Keratinocyte (primary cell): ENCODE data around the gene SUPT6H. TPM values are rescaled to one million over a fixed set of nuclear protein-coding genes. Genes with fewer than 3 reads are reported as not detected.

ENCODE experiments used
- DNase-seq: peaks from one replicate; pipeline ENCODE4 v3.0.0-alpha.2; 2011; ENCODE audit warnings: low read depth, missing footprints, low spot score
- FAIRE-seq: peaks from 2 replicates; lab custom pipeline; 2011; peaks lifted over from hg19 to GRCh38; lab: Jason Lieb, UNC
- H2AFZ ChIP-seq: 2 replicates; pipeline ENCODE4 v1.6.0; 2012; ENCODE audit warnings: low read length, control low read depth, inconsistent platforms; ENCODE audit not compliant: control insufficient read depth
- H3K27ac ChIP-seq: 2 replicates; pipeline ENCODE4 v1.5.1; 2011; ENCODE audit warnings: low read length; ENCODE audit not compliant: control insufficient read depth, insufficient read depth
- H3K27me3 ChIP-seq: 3 replicates; pipeline ENCODE4 v1.6.0; 2011; ENCODE audit warnings: low read length; ENCODE audit not compliant: control insufficient read depth, insufficient read depth; ENCODE audit errors: extremely low read depth
- H3K36me3 ChIP-seq, 2 experiments: 2 replicates in 1 of 2; 3 replicates in 1 of 2; pipeline ENCODE4 v1.5.1; 2011; ENCODE audit warnings: low read length in 2 of 2, mild to moderate bottlenecking in 1 of 2; ENCODE audit not compliant: control insufficient read depth in 2 of 2, insufficient read depth in 2 of 2; ENCODE audit errors: extremely low read depth in 1 of 2
- H3K4me1 ChIP-seq: 3 replicates; pipeline ENCODE4 v1.5.1; 2011; ENCODE audit warnings: low read length; ENCODE audit not compliant: control insufficient read depth, insufficient read depth; ENCODE audit errors: extremely low read depth
- H3K4me2 ChIP-seq: 3 replicates; pipeline ENCODE4 v1.6.0; 2011; ENCODE audit warnings: low read depth, low read length; ENCODE audit not compliant: control insufficient read depth, insufficient read depth; ENCODE audit errors: extremely low read depth
- H3K4me3 ChIP-seq, 3 experiments: fragments of 200-600 bp in 1 of 3; sonication (generic) in 1 of 3; 2 replicates in 2 of 3; 3 replicates in 1 of 3; pipeline ENCODE4 v1.5.1; 2011 to 2016; ENCODE audit warnings: low read length in 3 of 3, mild to moderate bottlenecking in 3 of 3, control low read depth in 2 of 3, inconsistent platforms in 1 of 3, low read depth in 1 of 3, mixed read lengths in 1 of 3, mixed run types in 1 of 3, moderate library complexity in 1 of 3; ENCODE audit not compliant: control insufficient read depth in 2 of 3, insufficient read depth in 2 of 3; ENCODE audit errors: extremely low read depth in 1 of 3
- H3K79me2 ChIP-seq: 2 replicates; pipeline ENCODE4 v1.6.0; 2012; ENCODE audit warnings: low read length; ENCODE audit not compliant: control insufficient read depth, insufficient read depth
- H3K9ac ChIP-seq: 3 replicates; pipeline ENCODE4 v1.6.0; 2011; ENCODE audit warnings: low read length; ENCODE audit not compliant: control insufficient read depth, insufficient read depth; ENCODE audit errors: extremely low read depth
- H3K9me1 ChIP-seq: 3 replicates; pipeline ENCODE4 v1.6.0; 2011; ENCODE audit warnings: low read length; ENCODE audit not compliant: control insufficient read depth, insufficient read depth; ENCODE audit errors: extremely low read depth
- H3K9me3 ChIP-seq: 2 replicates; pipeline ENCODE4 v1.5.1; 2012; ENCODE audit warnings: low read depth, low read length; ENCODE audit not compliant: control insufficient read depth
- H4K20me1 ChIP-seq: 3 replicates; pipeline ENCODE4 v1.6.0; 2011; ENCODE audit warnings: low read length; ENCODE audit not compliant: control insufficient read depth, insufficient read depth; ENCODE audit errors: extremely low read depth
- EZH2 ChIP-seq: IDR thresholded peaks from one replicate; pipeline ENCODE4 v1.6.1; 2012; ENCODE audit warnings: inconsistent platforms, mild to moderate bottlenecking, low read length, moderate library complexity
- dilution Hi-C: fragments of 300-500 bp; cut with MboI; formaldehyde crosslinking; loops from one replicate; pipeline ENCODE4 v1.7.0; 2020; ENCODE audit warnings: low sequenced_read_pairs; ENCODE audit not compliant: extremely low pct_ligation_motif_present
- polyA plus RNA-seq, 5 experiments: library from polyadenylated mRNA; depleted of rRNA in 3 of 5; stranded (reverse) in 3 of 5; stranded (forward) in 1 of 5; unstranded in 1 of 5; fragments of >200 nt; gene quantifications; 1 replicate in 1 of 5; 2 replicates in 3 of 5; 3 replicates in 1 of 5; pipeline versions ENCODE4 v1.2.1 to v1.2.3, GENCODE V29; 2011 to 2012; ENCODE audit warnings: missing spikeins in 2 of 5, low read depth in 1 of 5, low replicate concordance in 1 of 5
- TF ChIP-seq, protein P1 (sequence below), 3 experiments: IDR thresholded peaks in 1 of 3; conservative IDR thresholded peaks in 1 of 3; optimal IDR thresholded peaks in 1 of 3; 2 replicates in 2 of 3; 3 replicates in 1 of 3; pipeline versions ENCODE3 to v1.5.1; 2011; ENCODE audit warnings: low read length in 3 of 3, mild to moderate bottlenecking in 3 of 3, moderate library complexity in 2 of 3, control low read depth in 1 of 3, inconsistent platforms in 1 of 3; ENCODE audit not compliant: insufficient read depth in 2 of 3; ENCODE audit errors: extremely low read depth in 1 of 3

The SUPT6H gene
- polyA plus RNA-seq, 1 donor (not counting 4 experiments of a cell fraction or from before 2014, with no cell fraction given): 32.1 TPM

DNA sequence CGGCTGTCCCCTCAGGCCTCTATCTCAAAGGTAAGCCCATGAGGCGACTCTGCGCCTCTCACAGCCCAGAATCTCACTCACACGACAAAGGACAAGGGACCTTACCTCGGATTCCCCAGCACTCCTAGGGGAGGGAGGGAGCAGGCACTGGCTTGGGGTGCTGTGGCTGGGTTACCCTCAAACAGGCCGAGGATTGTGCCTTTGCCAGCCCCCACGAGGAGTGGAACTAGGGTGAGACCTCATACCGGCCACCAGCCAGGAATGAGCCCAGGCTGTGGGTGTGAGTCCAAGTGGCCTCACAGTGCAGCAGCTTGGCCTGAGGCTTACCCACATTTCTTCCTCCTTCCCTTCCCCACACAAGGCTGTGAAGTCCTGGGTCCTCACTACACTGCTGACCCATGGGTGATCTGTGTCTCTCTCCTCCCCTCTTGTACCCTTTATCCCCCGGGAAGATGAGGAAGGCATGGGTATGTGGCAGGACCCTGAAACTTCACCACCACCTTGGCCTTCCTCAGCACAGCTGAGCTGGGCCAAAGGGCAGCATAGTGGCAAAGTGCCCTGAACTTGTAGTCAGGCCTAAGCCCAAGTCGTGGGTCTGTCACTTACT is 43.8 kb downstream of the SUPT6H start:
- H3K4me1 ChIP-seq: peaks cover 3% of the 10 kb centered on the region
- H3K79me2 ChIP-seq: no peaks in the 10 kb centered on the region
- H3K36me3 ChIP-seq: peaks cover 17 to 23% of the 10 kb centered on the region in 2 experiments
- H3K4me3 ChIP-seq: no peak overlapping the region
- no peaks in the 10 kb centered on the region for H3K9me3 ChIP-seq
- H4K20me1 ChIP-seq: no peaks in the 10 kb centered on the region
- H3K9ac ChIP-seq: no peak overlapping the region
- no peaks in the 10 kb centered on the region for H3K9me1 ChIP-seq
- FAIRE-seq: no peak
- DNase-seq: no peak
- no peak overlapping the region for H3K4me2 ChIP-seq
- dilution Hi-C loops: no loop called here
- H3K27me3 ChIP-seq: no peaks in the 10 kb centered on the region
- no peak for TF ChIP-seq EZH2
- TF ChIP-seq, protein P1, sequence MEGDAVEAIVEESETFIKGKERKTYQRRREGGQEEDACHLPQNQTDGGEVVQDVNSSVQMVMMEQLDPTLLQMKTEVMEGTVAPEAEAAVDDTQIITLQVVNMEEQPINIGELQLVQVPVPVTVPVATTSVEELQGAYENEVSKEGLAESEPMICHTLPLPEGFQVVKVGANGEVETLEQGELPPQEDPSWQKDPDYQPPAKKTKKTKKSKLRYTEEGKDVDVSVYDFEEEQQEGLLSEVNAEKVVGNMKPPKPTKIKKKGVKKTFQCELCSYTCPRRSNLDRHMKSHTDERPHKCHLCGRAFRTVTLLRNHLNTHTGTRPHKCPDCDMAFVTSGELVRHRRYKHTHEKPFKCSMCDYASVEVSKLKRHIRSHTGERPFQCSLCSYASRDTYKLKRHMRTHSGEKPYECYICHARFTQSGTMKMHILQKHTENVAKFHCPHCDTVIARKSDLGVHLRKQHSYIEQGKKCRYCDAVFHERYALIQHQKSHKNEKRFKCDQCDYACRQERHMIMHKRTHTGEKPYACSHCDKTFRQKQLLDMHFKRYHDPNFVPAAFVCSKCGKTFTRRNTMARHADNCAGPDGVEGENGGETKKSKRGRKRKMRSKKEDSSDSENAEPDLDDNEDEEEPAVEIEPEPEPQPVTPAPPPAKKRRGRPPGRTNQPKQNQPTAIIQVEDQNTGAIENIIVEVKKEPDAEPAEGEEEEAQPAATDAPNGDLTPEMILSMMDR (optimal IDR thresholded peaks at IDR 0.05 in 1 of 3, IDR thresholded peaks at IDR 0.05 in 1 of 3, conservative IDR thresholded peaks at IDR 0.05 in 1 of 3; ENCODE audit: extremely low read depth in 1 of 3, insufficient read depth in 2 of 3, low read length in 3 of 3): no peak
- H2AFZ ChIP-seq: no peak overlapping the region
- H3K27ac ChIP-seq: no peak overlapping the region

DNA sequence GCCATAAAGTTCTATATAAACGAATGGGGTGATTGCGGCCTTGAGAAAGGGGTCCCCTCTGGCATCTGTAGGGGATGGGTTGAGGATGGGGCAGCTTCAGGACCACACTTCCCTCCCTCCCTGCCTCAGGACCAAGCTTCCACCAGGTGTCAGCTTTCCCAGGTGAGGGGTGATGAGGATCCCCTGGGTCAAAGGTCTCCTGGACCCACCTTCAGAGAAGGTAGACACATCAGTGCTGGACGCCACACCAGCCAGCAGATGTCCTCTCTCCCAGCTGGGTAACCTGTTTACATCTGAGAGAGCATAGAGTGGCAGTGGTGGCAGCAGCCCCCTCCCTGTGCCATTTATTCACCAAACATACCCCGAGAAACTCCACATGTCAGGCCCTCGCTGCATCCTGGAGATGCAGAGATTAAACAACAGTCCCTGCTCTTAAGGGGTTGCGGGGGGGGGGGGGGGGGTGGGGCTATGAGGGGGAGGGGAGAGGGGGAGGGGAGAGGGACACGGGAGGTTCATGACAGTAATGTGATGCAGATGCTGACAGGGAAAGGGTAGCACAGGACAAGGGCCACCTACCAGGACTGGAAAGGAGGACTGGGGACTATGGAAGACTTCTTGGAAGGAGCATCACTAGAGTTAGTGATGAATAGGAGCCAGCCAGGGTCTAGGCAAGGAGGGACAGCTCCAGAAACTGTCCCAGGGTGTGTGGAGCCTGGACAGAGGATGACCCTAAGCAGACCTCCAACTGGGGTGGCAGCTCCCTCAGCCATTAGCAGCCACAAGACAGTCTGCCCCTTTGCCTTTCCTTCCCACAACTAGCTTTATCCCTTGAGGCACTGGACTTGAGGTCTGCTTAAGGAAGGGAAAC is 44.7 kb downstream of the SUPT6H start:
- Histone ChIP-seq H3K27me3 (no peaks in the 10 kb centered on the region), H4K20me1 (no peaks in the 10 kb centered on the region), H3K4me2 (no peak overlapping the region), H2AFZ (no peak overlapping the region), H3K4me3 (no peak overlapping the region), H3K27ac (no peak overlapping the region), H3K9me3 (no peaks in the 10 kb centered on the region), H3K4me1 (peaks cover 6% of the 10 kb centered on the region), H3K9ac (no peak overlapping the region), H3K79me2 (no peaks in the 10 kb centered on the region), H3K36me3 (peaks cover 10 to 14% of the 10 kb centered on the region in 2 experiments), H3K9me1 (no peaks in the 10 kb centered on the region)
- no peak for DNase-seq
- TF ChIP-seq EZH2: no peak
- TF ChIP-seq, protein P1 (optimal IDR thresholded peaks at IDR 0.05 in 1 of 3, IDR thresholded peaks at IDR 0.05 in 1 of 3, conservative IDR thresholded peaks at IDR 0.05 in 1 of 3; ENCODE audit: extremely low read depth in 1 of 3, insufficient read depth in 2 of 3, low read length in 3 of 3): peak in 1 of 3 experiments; percentile 1
- dilution Hi-C loops: no loop called here
- no peak for FAIRE-seq
